ENCODE measurements around the gene AGPS. TPM values are rescaled to one million over a fixed set of nuclear protein-coding genes. Genes with fewer than 3 reads are reported as not detected.

AGPS gene
- total and polyA plus RNA-seq, 4 donors = 6.3 to 46.9 (median 18.3) TPM

DNA sequence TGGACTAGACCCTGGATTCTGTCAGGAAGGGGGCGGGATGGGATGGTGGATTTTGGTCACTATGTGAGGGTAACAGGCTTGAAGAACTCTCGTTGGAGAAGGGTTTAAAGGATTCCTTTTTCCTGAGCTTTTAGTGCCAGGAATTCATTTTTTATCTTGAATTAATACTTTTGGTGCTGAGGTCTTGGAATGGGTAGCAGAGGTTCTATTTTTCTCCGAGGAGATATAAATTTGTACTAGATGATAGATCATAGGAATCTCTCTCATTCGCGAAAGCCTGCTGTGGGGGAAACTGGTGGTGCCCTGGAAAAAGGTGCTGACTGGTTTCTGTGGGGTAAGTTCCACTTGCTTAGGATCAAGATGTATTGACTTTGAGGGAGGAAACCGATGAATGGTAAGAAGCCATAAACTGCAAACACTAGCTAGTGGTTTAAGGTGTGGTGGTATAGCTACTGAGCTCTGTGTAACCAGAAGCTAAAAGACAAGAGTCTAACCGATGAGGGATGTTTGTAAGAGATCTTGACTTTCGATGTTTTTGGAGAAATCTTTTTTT lies 706 bp downstream of the AGPS start:
- H3K27ac ChIP-seq (ENCODE audit: low read depth in 1 of 2, low read length in 2 of 2) = peak overlapping the region; percentile 87
- no peaks in the 10 kb centered on the region for H3K9me3 ChIP-seq (ENCODE audit: control insufficient read depth in 4 of 4, low read length in 3 of 4)
- peaks cover 10 to 57% (median 40%) of the 10 kb centered on the region in 4 donors for H3K4me1 ChIP-seq (ENCODE audit: control insufficient read depth in 4 of 4, insufficient read depth in 4 of 4, low read length in 3 of 4)
- H3K36me3 ChIP-seq (ENCODE audit: control insufficient read depth in 4 of 4, insufficient read depth in 3 of 4, low read depth in 1 of 4, low read length in 3 of 4) = no peaks in the 10 kb centered on the region
- peak overlapping the region; percentile 90 to 97 (median 92) for H3K4me3 ChIP-seq (ENCODE audit: low read depth in 1 of 3, low read length in 3 of 3)
- 3% methylated on average over 8 of the region's 8 CpGs for WGBS
- no peak for DNase-seq (ENCODE audit: low spot score)
- TF ChIP-seq YY1 (IDR thresholded peaks at IDR 0.05) (no peak), JUND (IDR thresholded peaks at IDR 0.05) (no peak), FOXA2 (IDR thresholded peaks at IDR 0.05) (no peak), EGR1 (IDR thresholded peaks at IDR 0.05; ENCODE audit: low read depth in 2 of 2) (no peak), RAD21 (IDR thresholded peaks at IDR 0.05) (no peak), HNF4A (conservative IDR thresholded peaks at IDR 0.05) (no peak), SP1 (IDR thresholded peaks at IDR 0.05) (no peak), RXRA (IDR thresholded peaks at IDR 0.05) (no peak), FOXA1 (IDR thresholded peaks at IDR 0.05) (no peak), NR2F2 (IDR thresholded peaks at IDR 0.05) (no peak)
- TF ChIP-seq, protein P1, sequence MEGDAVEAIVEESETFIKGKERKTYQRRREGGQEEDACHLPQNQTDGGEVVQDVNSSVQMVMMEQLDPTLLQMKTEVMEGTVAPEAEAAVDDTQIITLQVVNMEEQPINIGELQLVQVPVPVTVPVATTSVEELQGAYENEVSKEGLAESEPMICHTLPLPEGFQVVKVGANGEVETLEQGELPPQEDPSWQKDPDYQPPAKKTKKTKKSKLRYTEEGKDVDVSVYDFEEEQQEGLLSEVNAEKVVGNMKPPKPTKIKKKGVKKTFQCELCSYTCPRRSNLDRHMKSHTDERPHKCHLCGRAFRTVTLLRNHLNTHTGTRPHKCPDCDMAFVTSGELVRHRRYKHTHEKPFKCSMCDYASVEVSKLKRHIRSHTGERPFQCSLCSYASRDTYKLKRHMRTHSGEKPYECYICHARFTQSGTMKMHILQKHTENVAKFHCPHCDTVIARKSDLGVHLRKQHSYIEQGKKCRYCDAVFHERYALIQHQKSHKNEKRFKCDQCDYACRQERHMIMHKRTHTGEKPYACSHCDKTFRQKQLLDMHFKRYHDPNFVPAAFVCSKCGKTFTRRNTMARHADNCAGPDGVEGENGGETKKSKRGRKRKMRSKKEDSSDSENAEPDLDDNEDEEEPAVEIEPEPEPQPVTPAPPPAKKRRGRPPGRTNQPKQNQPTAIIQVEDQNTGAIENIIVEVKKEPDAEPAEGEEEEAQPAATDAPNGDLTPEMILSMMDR (IDR thresholded peaks at IDR 0.05; ENCODE audit: low read depth, low read length, missing input control) = no peak
- TF ChIP-seq, protein P2, sequence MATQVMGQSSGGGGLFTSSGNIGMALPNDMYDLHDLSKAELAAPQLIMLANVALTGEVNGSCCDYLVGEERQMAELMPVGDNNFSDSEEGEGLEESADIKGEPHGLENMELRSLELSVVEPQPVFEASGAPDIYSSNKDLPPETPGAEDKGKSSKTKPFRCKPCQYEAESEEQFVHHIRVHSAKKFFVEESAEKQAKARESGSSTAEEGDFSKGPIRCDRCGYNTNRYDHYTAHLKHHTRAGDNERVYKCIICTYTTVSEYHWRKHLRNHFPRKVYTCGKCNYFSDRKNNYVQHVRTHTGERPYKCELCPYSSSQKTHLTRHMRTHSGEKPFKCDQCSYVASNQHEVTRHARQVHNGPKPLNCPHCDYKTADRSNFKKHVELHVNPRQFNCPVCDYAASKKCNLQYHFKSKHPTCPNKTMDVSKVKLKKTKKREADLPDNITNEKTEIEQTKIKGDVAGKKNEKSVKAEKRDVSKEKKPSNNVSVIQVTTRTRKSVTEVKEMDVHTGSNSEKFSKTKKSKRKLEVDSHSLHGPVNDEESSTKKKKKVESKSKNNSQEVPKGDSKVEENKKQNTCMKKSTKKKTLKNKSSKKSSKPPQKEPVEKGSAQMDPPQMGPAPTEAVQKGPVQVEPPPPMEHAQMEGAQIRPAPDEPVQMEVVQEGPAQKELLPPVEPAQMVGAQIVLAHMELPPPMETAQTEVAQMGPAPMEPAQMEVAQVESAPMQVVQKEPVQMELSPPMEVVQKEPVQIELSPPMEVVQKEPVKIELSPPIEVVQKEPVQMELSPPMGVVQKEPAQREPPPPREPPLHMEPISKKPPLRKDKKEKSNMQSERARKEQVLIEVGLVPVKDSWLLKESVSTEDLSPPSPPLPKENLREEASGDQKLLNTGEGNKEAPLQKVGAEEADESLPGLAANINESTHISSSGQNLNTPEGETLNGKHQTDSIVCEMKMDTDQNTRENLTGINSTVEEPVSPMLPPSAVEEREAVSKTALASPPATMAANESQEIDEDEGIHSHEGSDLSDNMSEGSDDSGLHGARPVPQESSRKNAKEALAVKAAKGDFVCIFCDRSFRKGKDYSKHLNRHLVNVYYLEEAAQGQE (IDR thresholded peaks at IDR 0.05) = no peak
- TF ChIP-seq, protein P3, sequence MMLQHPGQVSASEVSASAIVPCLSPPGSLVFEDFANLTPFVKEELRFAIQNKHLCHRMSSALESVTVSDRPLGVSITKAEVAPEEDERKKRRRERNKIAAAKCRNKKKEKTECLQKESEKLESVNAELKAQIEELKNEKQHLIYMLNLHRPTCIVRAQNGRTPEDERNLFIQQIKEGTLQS (IDR thresholded peaks at IDR 0.05) = no peak
- TF ChIP-seq, protein P4, sequence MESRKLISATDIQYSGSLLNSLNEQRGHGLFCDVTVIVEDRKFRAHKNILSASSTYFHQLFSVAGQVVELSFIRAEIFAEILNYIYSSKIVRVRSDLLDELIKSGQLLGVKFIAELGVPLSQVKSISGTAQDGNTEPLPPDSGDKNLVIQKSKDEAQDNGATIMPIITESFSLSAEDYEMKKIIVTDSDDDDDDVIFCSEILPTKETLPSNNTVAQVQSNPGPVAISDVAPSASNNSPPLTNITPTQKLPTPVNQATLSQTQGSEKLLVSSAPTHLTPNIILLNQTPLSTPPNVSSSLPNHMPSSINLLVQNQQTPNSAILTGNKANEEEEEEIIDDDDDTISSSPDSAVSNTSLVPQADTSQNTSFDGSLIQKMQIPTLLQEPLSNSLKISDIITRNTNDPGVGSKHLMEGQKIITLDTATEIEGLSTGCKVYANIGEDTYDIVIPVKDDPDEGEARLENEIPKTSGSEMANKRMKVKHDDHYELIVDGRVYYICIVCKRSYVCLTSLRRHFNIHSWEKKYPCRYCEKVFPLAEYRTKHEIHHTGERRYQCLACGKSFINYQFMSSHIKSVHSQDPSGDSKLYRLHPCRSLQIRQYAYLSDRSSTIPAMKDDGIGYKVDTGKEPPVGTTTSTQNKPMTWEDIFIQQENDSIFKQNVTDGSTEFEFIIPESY (IDR thresholded peaks at IDR 0.05) = no peak
- TF ChIP-seq, protein P5, sequence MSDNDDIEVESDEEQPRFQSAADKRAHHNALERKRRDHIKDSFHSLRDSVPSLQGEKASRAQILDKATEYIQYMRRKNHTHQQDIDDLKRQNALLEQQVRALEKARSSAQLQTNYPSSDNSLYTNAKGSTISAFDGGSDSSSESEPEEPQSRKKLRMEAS (IDR thresholded peaks at IDR 0.05) = no peak
- peak overlapping the region; percentile 79 to 89 for H3K9ac ChIP-seq (ENCODE audit: low read depth in 1 of 2, low read length in 2 of 2)
- no peaks in the 10 kb centered on the region for H3K27me3 ChIP-seq (ENCODE audit: control insufficient read depth in 4 of 4, insufficient read depth in 4 of 4, low read length in 3 of 4)
